ENCODE measurements around the gene FLRT2. TPM values are rescaled to one million over a fixed set of nuclear protein-coding genes. Genes with fewer than 3 reads are reported as not detected.

The FLRT2 gene
- total and polyA plus RNA-seq, 10 of the 15 experiments (the other 5 are each of a cell fraction or from before 2014, with no cell fraction given) = 0.03 to 0.13 TPM; not detected in 8

GRCh38 chr14:85599939-85600338 lies 70.0 kb downstream of the FLRT2 start (continued):
- TF ChIP-seq ZBTB4 (CRISPR knock-in tag; IDR thresholded peaks at IDR 0.05) (no peak), STAT3 (IDR thresholded peaks at IDR 0.05; ENCODE audit: low read depth, low read length) (no peak), ATF2 (IDR thresholded peaks at IDR 0.05; ENCODE audit: low read length) (no peak), ASH2L (IDR thresholded peaks at IDR 0.05; ENCODE audit: borderline replicate concordance, low read depth) (no peak), MAX (IDR thresholded peaks at IDR 0.05; ENCODE audit: low read depth, low read length) (no peak), CREM (IDR thresholded peaks at IDR 0.05; ENCODE audit: low read depth) (no peak), MEF2A (IDR thresholded peaks at IDR 0.05; ENCODE audit: insufficient read depth, low read depth, low read length) (no peak), SIX5 (IDR thresholded peaks at IDR 0.05; ENCODE audit: low read depth, low read length, severe bottlenecking) (no peak)

GRCh38 chr14:85601246-85601645 lies 71.3 kb downstream of the FLRT2 start:
- no peak overlapping the region for H2AFZ ChIP-seq (ENCODE audit: control insufficient read depth, low read depth, low read length)
- H3K27ac ChIP-seq (ENCODE audit: control insufficient read depth, insufficient read depth) = no peak overlapping the region
- H3K4me3 ChIP-seq = no peak overlapping the region
- no peaks in the 10 kb centered on the region for H4K20me1 ChIP-seq (ENCODE audit: control insufficient read depth, insufficient read depth)
- ChIA-PET RAD21 (ENCODE audit: unreplicated experiment) (no interaction called here), POLR2A (no interaction called here), SMC1A (ENCODE audit: uncharacterized antibody, unreplicated experiment) (interaction anchor here (1.7 kb wide), 1 partner anchor 28 kb away, joined by 4 read pairs; no protein-coding TSS in a partner anchor), CTCF (no interaction called here)
- in situ Hi-C loops (cut with MboI) = no loop called here
- FAIRE-seq = no peak
- no peak for DNase-seq (ENCODE audit: low read depth, low spot score)
- intact Hi-C loops (cut with micrococcal nuclease; ENCODE audit: unreplicated experiment) = no loop called here
- no peaks in the 10 kb centered on the region for H3K27me3 ChIP-seq (replicated peaks in 1 of 2; ENCODE audit: control insufficient read depth in 2 of 2, insufficient read depth in 2 of 2, low read length in 1 of 2)
- H3K9me3 ChIP-seq (replicated peaks; ENCODE audit: control insufficient read depth, insufficient read depth, low read length) = no peaks in the 10 kb centered on the region
- no peak for ATAC-seq
- WGBS (ENCODE audit: insufficient coverage, insufficient replicate concordance, low lambda C conversion rate, missing lambda C conversion rate) = 25% methylated on average over 1 of the region's 1 CpG
- no peaks in the 10 kb centered on the region for H3K4me1 ChIP-seq (ENCODE audit: control insufficient read depth, insufficient read depth, low read length)
- no peak for TF ChIP-seq ZZZ3 (IDR thresholded peaks at IDR 0.05; ENCODE audit: control insufficient read depth, insufficient read length, low read depth)
- no peak for TF ChIP-seq TBL1XR1 (IDR thresholded peaks at IDR 0.05; ENCODE audit: low read depth, low read length)
- no peak for TF ChIP-seq IRF3 (IDR thresholded peaks at IDR 0.05)
- H3K79me2 ChIP-seq (ENCODE audit: control insufficient read depth, insufficient read depth, low read length) = no peaks in the 10 kb centered on the region
- H3K9ac ChIP-seq (ENCODE audit: control insufficient read depth, insufficient read depth, low read length) = no peak overlapping the region
- no peak overlapping the region for H3K4me2 ChIP-seq (ENCODE audit: control insufficient read depth, insufficient read depth)
- no peaks in the 10 kb centered on the region for H3K36me3 ChIP-seq (ENCODE audit: control insufficient read depth in 2 of 2, insufficient read depth in 2 of 2, low read length in 1 of 2)
- no TSS peak for BruUV-seq (replicated peaks)

Measured in GM12878 (cell line).